Natural killer cell (primary cell): ENCODE measurements around the gene MERTK. TPM values are rescaled to one million over a fixed set of nuclear protein-coding genes. Genes with fewer than 3 reads are reported as not detected.
A peak's percentile ranks its signal among the peaks of the same experiment; 100 is the strongest.
"Not testable (repeated sequence)": the region's sequence is repeated elsewhere in the genome, so short reads cannot be mapped to it uniquely, and the experiment has no call there.

Experiments used
- ATAC-seq, 3 donors: fragments of 150-1000 bp in 2 of 3; fragments of 200-7000 bp in 1 of 3; cut with Tn5 transposase; 1 replicate in 1 of 3; 2 replicates in 2 of 3; pipeline ENCODE4 v1.10.0; 2021; ENCODE audit warnings: mild to moderate bottlenecking in 2 of 3, moderate library complexity in 2 of 3
- DNase-seq, 2 donors: peaks; one replicate each; pipeline versions ENCODE4 v3.0.0 to v3.0.0-alpha.2; 2013 to 2021; ENCODE audit warnings: mixed read lengths in 1 of 2
- H3K27ac ChIP-seq: one replicate; pipeline ENCODE4 v1.5.1; 2013; ENCODE audit warnings: mild to moderate bottlenecking, low read length
- H3K27me3 ChIP-seq: one replicate; pipeline ENCODE4 v1.6.1; 2013; ENCODE audit warnings: low read length; ENCODE audit not compliant: control insufficient read depth, insufficient read depth
- H3K36me3 ChIP-seq: one replicate; pipeline ENCODE4 v1.6.1; 2013; ENCODE audit warnings: low read length; ENCODE audit not compliant: control insufficient read depth, insufficient read depth
- H3K4me1 ChIP-seq: one replicate; pipeline ENCODE4 v1.6.1; 2013; ENCODE audit warnings: low read length; ENCODE audit not compliant: control insufficient read depth, insufficient read depth
- H3K4me3 ChIP-seq: one replicate; pipeline ENCODE4 v1.5.1; 2013; ENCODE audit warnings: low read length
- H3K9me3 ChIP-seq: one replicate; pipeline ENCODE4 v1.6.1; 2013; ENCODE audit warnings: low read length; ENCODE audit not compliant: control insufficient read depth, insufficient read depth
- H3K27ac Mint-ChIP-seq, 2 donors: one replicate each; pipeline ENCODE4 v1.8.0; 2022; ENCODE audit warnings: mild to moderate bottlenecking in 2 of 2, mixed read lengths in 2 of 2, moderate library complexity in 1 of 2
- H3K27me3 Mint-ChIP-seq, 2 donors: one replicate each; pipeline ENCODE4 v1.8.0; 2022; ENCODE audit warnings: low read depth in 2 of 2, mixed read lengths in 2 of 2
- H3K36me3 Mint-ChIP-seq: one replicate; pipeline ENCODE4 v1.8.0; 2022; ENCODE audit warnings: mixed read lengths
- H3K4me1 Mint-ChIP-seq, 2 donors: one replicate each; pipeline ENCODE4 v1.8.0; 2022; ENCODE audit warnings: mixed read lengths in 2 of 2
- H3K4me3 Mint-ChIP-seq: one replicate; pipeline ENCODE4 v1.8.0; 2022; ENCODE audit warnings: mild to moderate bottlenecking, moderate library complexity, mixed read lengths
- H3K9me3 Mint-ChIP-seq, 2 donors: one replicate each; pipeline ENCODE4 v1.8.0; 2022; ENCODE audit warnings: mixed read lengths in 2 of 2
- CTCF ChIP-seq: fragments of 200-600 bp; IDR thresholded peaks from one replicate; pipeline ENCODE4 v1.8.0; 2022; ENCODE audit warnings: antibody characterized with exemption
- WGBS: methylation state at CpG from one replicate; pipeline ENCODE4 v1.1.7; 2013; ENCODE audit warnings: missing lambda C conversion rate; ENCODE audit not compliant: insufficient coverage; 5-methylcytosine and 5-hydroxymethylcytosine counted together
- intact Hi-C: fragments of 100-400 bp; cut with micrococcal nuclease; formaldehyde crosslinking; loops from one replicate; pipeline ENCODE4 v1.14.2; 2022
- total RNA-seq, 4 donors: library from RNA; stranded (reverse); fragments of 120-200 nt in 1 of 4; gene quantifications; one replicate each; pipeline versions ENCODE4 v1.2.3 to v1.2.4, GENCODE V29; 2013 to 2022

Gene MERTK
- total RNA-seq, result 1 to 10 TPM in 1 of 3 donors, under 1 TPM in 2; 0.38 to 1.2 (median 0.45) TPM
- 0.36 TPM for total RNA-seq (2013)

GRCh38 chr2:111897924-111898702, at the start of gene MERTK:
MERTK (plus strand) TSS chr2:111898607; CDS start chr2:111898736, 129 bp downstream.
- H3K36me3 Mint-ChIP-seq, result no peaks in the 10 kb centered on the region
- Histone ChIP-seq H3K4me1 (peaks cover 19% of the 10 kb centered on the region), H3K4me3 (peak within 1 kb of the TSS; percentile 41), H3K9me3 (no peaks in the 10 kb centered on the region), H3K27me3 (peaks cover 12% of the 10 kb centered on the region), H3K36me3 (no peaks in the 10 kb centered on the region), H3K27ac (no peak within 1 kb of the TSS)
- under 1% methylated on average over 66 of the region's 71 CpGs for WGBS
- TF ChIP-seq CTCF, result no peak
- ATAC-seq (peak; percentile 70 to 80 (median 77)), DNase-seq (peak; percentile 26 to 70)
- no peaks in the 10 kb centered on the region for H3K9me3 Mint-ChIP-seq
- H3K27me3 Mint-ChIP-seq, result peaks cover 0 to 16% of the 10 kb centered on the region in 2 donors
- peak within 1 kb of the TSS; percentile 83 for H3K4me3 Mint-ChIP-seq
- peak within 1 kb of the TSS in 1 of 2 donors; percentile 8 for H3K27ac Mint-ChIP-seq
- intact Hi-C loops, result no loop called here
- peaks cover 11 to 23% of the 10 kb centered on the region in 2 donors for H3K4me1 Mint-ChIP-seq

GRCh38 chr2:111850646-111851045, 47.8 kb upstream of the MERTK start:
- H3K27me3 Mint-ChIP-seq, H3K27me3 ChIP-seq, H3K36me3 Mint-ChIP-seq, intact Hi-C loops, ATAC-seq, H3K27ac ChIP-seq, H3K4me1 ChIP-seq, H3K4me3 Mint-ChIP-seq, H3K9me3 Mint-ChIP-seq, H3K9me3 ChIP-seq, H3K4me3 ChIP-seq, H3K4me1 Mint-ChIP-seq, H3K27ac Mint-ChIP-seq, H3K36me3 ChIP-seq: not testable (repeated sequence)
- peak in 1 of 2 donors; percentile 32 for DNase-seq
- no CpG with 5 or more reads among the region's 4 CpGs for WGBS
- TF ChIP-seq CTCF, result peak; percentile 18

- H3K4me3 ChIP-seq, H3K27ac ChIP-seq, H3K36me3 ChIP-seq, H3K27me3 ChIP-seq, H3K9me3 Mint-ChIP-seq, ATAC-seq, H3K4me3 Mint-ChIP-seq, DNase-seq, intact Hi-C loops, H3K36me3 Mint-ChIP-seq, H3K27ac Mint-ChIP-seq, H3K27me3 Mint-ChIP-seq, H3K9me3 ChIP-seq, H3K4me1 ChIP-seq, H3K4me1 Mint-ChIP-seq: not testable (repeated sequence)
- 100% methylated on average over 2 of the region's 3 CpGs for WGBS
Observed at GRCh38 chr2:111852544-111852943, 45.9 kb upstream of the MERTK start.

GRCh38 chr2:111860005-111860404, 38.4 kb upstream of the MERTK start:
- H3K27ac Mint-ChIP-seq, DNase-seq, H3K27me3 Mint-ChIP-seq, H3K4me3 ChIP-seq, H3K36me3 ChIP-seq, H3K4me1 Mint-ChIP-seq, H3K27me3 ChIP-seq, H3K4me1 ChIP-seq, H3K4me3 Mint-ChIP-seq, H3K27ac ChIP-seq, H3K36me3 Mint-ChIP-seq, intact Hi-C loops, H3K9me3 Mint-ChIP-seq, H3K9me3 ChIP-seq, ATAC-seq: not testable (repeated sequence)
- WGBS, result no CpG with 5 or more reads among the region's 3 CpGs

- H3K4me3 ChIP-seq, H3K27ac Mint-ChIP-seq, H3K4me1 Mint-ChIP-seq, DNase-seq, intact Hi-C loops, H3K9me3 ChIP-seq, H3K9me3 Mint-ChIP-seq, H3K36me3 Mint-ChIP-seq, H3K4me3 Mint-ChIP-seq, ATAC-seq, H3K27me3 Mint-ChIP-seq, H3K4me1 ChIP-seq, H3K27ac ChIP-seq, H3K27me3 ChIP-seq, H3K36me3 ChIP-seq: not testable (repeated sequence)
- no CpG with 5 or more reads among the region's 3 CpGs for WGBS
Observed at GRCh38 chr2:111865124-111865523, 33.3 kb upstream of the MERTK start.

GRCh38 chr2:111872806-111873205, 25.6 kb upstream of the MERTK start:
- H3K36me3 Mint-ChIP-seq, H3K27me3 Mint-ChIP-seq, H3K27ac Mint-ChIP-seq, H3K4me3 ChIP-seq, H3K27me3 ChIP-seq, H3K4me1 ChIP-seq, H3K4me1 Mint-ChIP-seq, ATAC-seq, H3K9me3 Mint-ChIP-seq, DNase-seq, H3K4me3 Mint-ChIP-seq, H3K36me3 ChIP-seq, intact Hi-C loops, H3K27ac ChIP-seq, H3K9me3 ChIP-seq: not testable (repeated sequence)
- WGBS, result no CpG with 5 or more reads among the region's 2 CpGs
